ENCODE data around the gene EIF2A. TPM values are rescaled to one million over a fixed set of nuclear protein-coding genes. Genes with fewer than 3 reads are reported as not detected.

Gene EIF2A
- total and polyA plus RNA-seq, 2 donors (not counting 1 experiment from before 2014, with no cell fraction given) = 128 to 167 TPM

DNA sequence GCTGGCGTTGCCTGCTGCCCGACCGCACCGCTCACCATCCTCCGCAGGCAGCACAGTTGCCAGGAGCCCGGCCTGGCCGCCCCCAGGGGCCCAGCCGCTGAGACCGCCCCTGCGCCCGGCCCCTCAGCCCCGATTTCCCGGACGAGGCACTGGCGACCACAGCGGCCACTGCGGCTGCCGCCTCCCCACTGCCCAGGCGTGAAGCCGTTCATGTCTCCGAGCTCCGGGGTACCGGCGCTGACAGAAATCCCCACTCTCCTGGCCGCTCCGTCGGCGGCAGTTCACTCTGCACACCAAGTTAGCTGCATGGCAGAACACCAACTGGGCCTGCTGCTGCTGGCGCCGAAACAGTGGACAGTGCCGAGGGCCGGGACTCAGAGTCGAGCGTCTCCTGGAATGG is 65.1 kb downstream of the EIF2A start:
- no peak overlapping the region for H3K27ac ChIP-seq (ENCODE audit: insufficient read depth, low read length)
- no peak overlapping the region for H3K9ac ChIP-seq (ENCODE audit: insufficient read depth, low read length)
- H3K4me2 ChIP-seq (ENCODE audit: extremely low read depth, insufficient read depth, low read length) = no peak overlapping the region
- peaks cover 72% of the 10 kb centered on the region for H3K79me2 ChIP-seq (ENCODE audit: control insufficient read depth, insufficient read depth, low read length)
- no peak overlapping the region for H2AFZ ChIP-seq (ENCODE audit: low read length)
- no peak for TF ChIP-seq EZH2 (IDR thresholded peaks at IDR 0.05; ENCODE audit: low read length, missing control alignments)
- TF ChIP-seq, protein P1, sequence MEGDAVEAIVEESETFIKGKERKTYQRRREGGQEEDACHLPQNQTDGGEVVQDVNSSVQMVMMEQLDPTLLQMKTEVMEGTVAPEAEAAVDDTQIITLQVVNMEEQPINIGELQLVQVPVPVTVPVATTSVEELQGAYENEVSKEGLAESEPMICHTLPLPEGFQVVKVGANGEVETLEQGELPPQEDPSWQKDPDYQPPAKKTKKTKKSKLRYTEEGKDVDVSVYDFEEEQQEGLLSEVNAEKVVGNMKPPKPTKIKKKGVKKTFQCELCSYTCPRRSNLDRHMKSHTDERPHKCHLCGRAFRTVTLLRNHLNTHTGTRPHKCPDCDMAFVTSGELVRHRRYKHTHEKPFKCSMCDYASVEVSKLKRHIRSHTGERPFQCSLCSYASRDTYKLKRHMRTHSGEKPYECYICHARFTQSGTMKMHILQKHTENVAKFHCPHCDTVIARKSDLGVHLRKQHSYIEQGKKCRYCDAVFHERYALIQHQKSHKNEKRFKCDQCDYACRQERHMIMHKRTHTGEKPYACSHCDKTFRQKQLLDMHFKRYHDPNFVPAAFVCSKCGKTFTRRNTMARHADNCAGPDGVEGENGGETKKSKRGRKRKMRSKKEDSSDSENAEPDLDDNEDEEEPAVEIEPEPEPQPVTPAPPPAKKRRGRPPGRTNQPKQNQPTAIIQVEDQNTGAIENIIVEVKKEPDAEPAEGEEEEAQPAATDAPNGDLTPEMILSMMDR (conservative IDR thresholded peaks at IDR 0.05 in 1 of 2, IDR thresholded peaks at IDR 0.05 in 1 of 2; ENCODE audit: low read depth in 1 of 2, low read length in 2 of 2) = no peak
- no peaks in the 10 kb centered on the region for H3K27me3 ChIP-seq (ENCODE audit: control insufficient read depth, insufficient read depth, low read length)
- no peaks in the 10 kb centered on the region for H3K4me1 ChIP-seq (ENCODE audit: control insufficient read depth, extremely low read depth, insufficient read depth, low read length)
- H3K36me3 ChIP-seq (ENCODE audit: control insufficient read depth, insufficient read depth, low read length) = peaks cover 2% of the 10 kb centered on the region
- no peak for DNase-seq (ENCODE audit: low read depth in 2 of 2)
- no peak overlapping the region for H3K4me3 ChIP-seq (replicated peaks in 1 of 4; ENCODE audit: control extremely low read depth in 1 of 4, insufficient read depth in 1 of 4, low read depth in 3 of 4, low read length in 4 of 4)
- peaks cover 4% of the 10 kb centered on the region for H4K20me1 ChIP-seq (ENCODE audit: control insufficient read depth, extremely low read depth, insufficient read depth, low read length)
- no peaks in the 10 kb centered on the region for H3K9me3 ChIP-seq (ENCODE audit: control insufficient read depth, insufficient read depth, low read depth, low read length)

DNA sequence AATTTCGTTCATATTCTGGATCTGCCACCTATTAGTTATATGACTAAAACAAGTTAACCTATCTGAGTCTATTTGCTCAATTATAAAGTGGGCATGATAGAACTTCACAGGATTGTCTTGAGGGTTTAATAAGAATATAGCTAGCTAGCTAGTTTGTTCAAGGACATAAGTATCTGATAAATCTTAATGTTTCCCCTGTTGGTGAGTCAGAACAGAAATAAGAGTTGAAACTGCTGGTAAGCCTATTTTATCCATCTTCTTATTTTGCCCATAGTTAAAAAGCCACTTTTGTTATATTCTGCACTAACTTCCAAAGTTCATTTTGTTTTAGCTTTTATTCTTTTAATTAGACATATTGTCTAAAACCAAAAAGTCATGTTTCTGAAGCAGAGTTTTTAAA is 65.9 kb downstream of the EIF2A start:
- no peak overlapping the region for H3K9ac ChIP-seq (ENCODE audit: insufficient read depth, low read length)
- H4K20me1 ChIP-seq (ENCODE audit: control insufficient read depth, extremely low read depth, insufficient read depth, low read length) = peaks cover 4% of the 10 kb centered on the region
- TF ChIP-seq, protein P1 (conservative IDR thresholded peaks at IDR 0.05 in 1 of 2, IDR thresholded peaks at IDR 0.05 in 1 of 2; ENCODE audit: low read depth in 1 of 2, low read length in 2 of 2) = no peak
- no peak for TF ChIP-seq EZH2 (IDR thresholded peaks at IDR 0.05; ENCODE audit: low read length, missing control alignments)
- H3K4me3 ChIP-seq (replicated peaks in 1 of 4; ENCODE audit: control extremely low read depth in 1 of 4, insufficient read depth in 1 of 4, low read depth in 3 of 4, low read length in 4 of 4) = no peak overlapping the region
- H3K36me3 ChIP-seq (ENCODE audit: control insufficient read depth, insufficient read depth, low read length) = peaks cover 2% of the 10 kb centered on the region
- no peak overlapping the region for H2AFZ ChIP-seq (ENCODE audit: low read length)
- H3K27ac ChIP-seq (ENCODE audit: insufficient read depth, low read length) = no peak overlapping the region
- peaks cover 70% of the 10 kb centered on the region for H3K79me2 ChIP-seq (ENCODE audit: control insufficient read depth, insufficient read depth, low read length)
- H3K9me3 ChIP-seq (ENCODE audit: control insufficient read depth, insufficient read depth, low read depth, low read length) = no peaks in the 10 kb centered on the region
- no peak for DNase-seq (ENCODE audit: low read depth in 2 of 2)
- no peaks in the 10 kb centered on the region for H3K27me3 ChIP-seq (ENCODE audit: control insufficient read depth, insufficient read depth, low read length)
- H3K4me2 ChIP-seq (ENCODE audit: extremely low read depth, insufficient read depth, low read length) = no peak overlapping the region
- H3K4me1 ChIP-seq (ENCODE audit: control insufficient read depth, extremely low read depth, insufficient read depth, low read length) = no peaks in the 10 kb centered on the region

DNA sequence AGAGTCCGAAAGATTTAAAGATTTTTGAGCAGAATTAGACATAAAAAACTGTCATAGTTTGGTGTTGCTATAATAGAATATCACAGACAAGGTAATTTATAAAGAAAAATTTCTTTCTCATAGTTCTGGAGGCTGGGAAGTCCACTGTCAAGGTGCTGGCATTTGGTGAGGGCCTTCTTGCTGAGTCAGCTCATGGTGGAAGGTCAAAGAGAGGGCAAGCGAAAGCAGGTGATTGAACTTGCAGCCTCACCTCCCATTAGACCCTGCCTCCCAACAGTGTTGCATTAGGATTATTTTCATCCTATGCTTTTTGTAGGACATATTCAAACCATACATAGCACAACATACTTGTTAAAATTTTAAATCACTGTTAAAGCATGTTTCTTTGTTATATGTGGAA is 66.4 kb downstream of the EIF2A start:
- Histone ChIP-seq H3K27ac (ENCODE audit: insufficient read depth, low read length) (no peak overlapping the region), H3K79me2 (ENCODE audit: control insufficient read depth, insufficient read depth, low read length) (peaks cover 69% of the 10 kb centered on the region), H2AFZ (ENCODE audit: low read length) (no peak overlapping the region), H3K4me1 (ENCODE audit: control insufficient read depth, extremely low read depth, insufficient read depth, low read length) (no peaks in the 10 kb centered on the region), H3K9ac (ENCODE audit: insufficient read depth, low read length) (no peak overlapping the region), H3K4me2 (ENCODE audit: extremely low read depth, insufficient read depth, low read length) (no peak overlapping the region), H3K9me3 (ENCODE audit: control insufficient read depth, insufficient read depth, low read depth, low read length) (no peaks in the 10 kb centered on the region), H3K27me3 (ENCODE audit: control insufficient read depth, insufficient read depth, low read length) (no peaks in the 10 kb centered on the region), H3K36me3 (ENCODE audit: control insufficient read depth, insufficient read depth, low read length) (peaks cover 2% of the 10 kb centered on the region), H4K20me1 (ENCODE audit: control insufficient read depth, extremely low read depth, insufficient read depth, low read length) (peaks cover 4% of the 10 kb centered on the region), H3K4me3 (replicated peaks in 1 of 4; ENCODE audit: control extremely low read depth in 1 of 4, insufficient read depth in 1 of 4, low read depth in 3 of 4, low read length in 4 of 4) (no peak overlapping the region)
- no peak for TF ChIP-seq EZH2 (IDR thresholded peaks at IDR 0.05; ENCODE audit: low read length, missing control alignments)
- TF ChIP-seq, protein P1 (conservative IDR thresholded peaks at IDR 0.05 in 1 of 2, IDR thresholded peaks at IDR 0.05 in 1 of 2; ENCODE audit: low read depth in 1 of 2, low read length in 2 of 2) = no peak
- no peak for DNase-seq (ENCODE audit: low read depth in 2 of 2)
